HL-60 (cell line): ENCODE data around the gene LPO.

Experiments
- GABPA ChIP-seq: IDR thresholded peaks from 2 replicates; pipeline ENCODE4 v1.6.1; 2012; ENCODE audit warnings: low read depth
- POLR2AphosphoS5 ChIP-seq: IDR thresholded peaks from 2 replicates; pipeline ENCODE4 v1.6.1; 2012; ENCODE audit warnings: low read depth
- TF ChIP-seq, protein P1 (sequence below): IDR thresholded peaks from one replicate; pipeline ENCODE4 v1.5.1; 2011; ENCODE audit warnings: low read length, control low read depth, inconsistent platforms; ENCODE audit not compliant: insufficient read depth

DNA sequence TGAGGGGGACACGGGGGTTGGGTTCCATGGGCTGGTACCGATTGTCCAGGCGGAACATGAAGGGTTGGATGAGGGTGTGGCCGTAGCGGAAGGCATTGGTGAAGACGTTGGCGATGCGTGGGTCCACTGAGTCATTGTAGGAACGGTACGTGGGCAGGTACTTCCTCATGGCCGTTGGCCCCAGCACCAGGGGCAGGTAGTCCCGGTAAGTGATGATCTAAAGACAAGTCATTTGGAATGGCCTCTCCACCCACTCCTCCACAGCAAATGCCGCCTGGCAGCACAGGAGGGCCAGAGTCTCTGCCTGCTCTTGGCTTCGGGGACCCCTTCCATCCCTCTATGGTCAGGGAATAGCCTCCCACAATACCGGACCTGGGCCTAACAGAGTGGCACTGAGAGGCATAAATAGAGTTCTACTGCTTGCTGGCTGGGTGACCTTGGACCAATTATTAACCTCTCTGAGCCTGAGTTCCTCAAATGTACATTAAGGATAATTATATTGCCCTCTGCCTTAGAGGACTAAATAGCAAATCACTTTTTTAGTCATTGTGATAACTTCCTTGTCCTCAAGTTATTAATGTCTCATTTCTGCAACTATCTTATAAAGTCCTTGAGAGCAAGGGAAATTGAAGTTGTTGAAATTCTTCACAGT lies 35.2 kb downstream of the LPO start:
- TF ChIP-seq, protein P1, sequence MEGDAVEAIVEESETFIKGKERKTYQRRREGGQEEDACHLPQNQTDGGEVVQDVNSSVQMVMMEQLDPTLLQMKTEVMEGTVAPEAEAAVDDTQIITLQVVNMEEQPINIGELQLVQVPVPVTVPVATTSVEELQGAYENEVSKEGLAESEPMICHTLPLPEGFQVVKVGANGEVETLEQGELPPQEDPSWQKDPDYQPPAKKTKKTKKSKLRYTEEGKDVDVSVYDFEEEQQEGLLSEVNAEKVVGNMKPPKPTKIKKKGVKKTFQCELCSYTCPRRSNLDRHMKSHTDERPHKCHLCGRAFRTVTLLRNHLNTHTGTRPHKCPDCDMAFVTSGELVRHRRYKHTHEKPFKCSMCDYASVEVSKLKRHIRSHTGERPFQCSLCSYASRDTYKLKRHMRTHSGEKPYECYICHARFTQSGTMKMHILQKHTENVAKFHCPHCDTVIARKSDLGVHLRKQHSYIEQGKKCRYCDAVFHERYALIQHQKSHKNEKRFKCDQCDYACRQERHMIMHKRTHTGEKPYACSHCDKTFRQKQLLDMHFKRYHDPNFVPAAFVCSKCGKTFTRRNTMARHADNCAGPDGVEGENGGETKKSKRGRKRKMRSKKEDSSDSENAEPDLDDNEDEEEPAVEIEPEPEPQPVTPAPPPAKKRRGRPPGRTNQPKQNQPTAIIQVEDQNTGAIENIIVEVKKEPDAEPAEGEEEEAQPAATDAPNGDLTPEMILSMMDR, result no peak
- TF ChIP-seq GABPA (no peak), POLR2AphosphoS5 (peak; percentile 99)
